Stomach (tissue), 4 donors: Measurements from ENCODE around the gene SGPP2.

Source experiments
- CTCF ChIP-seq, 7 experiments: fragments of 450-650 bp in 4 of 7; fragments of 200-600 bp in 3 of 7; sonication (generic) in 3 of 7; IDR thresholded peaks; one replicate each; pipeline ENCODE4 v1.5.1; 2016 to 2019; ENCODE audit warnings: antibody characterized with exemption in 7 of 7, control low read depth in 2 of 7, mild to moderate bottlenecking in 1 of 7
- POLR2AphosphoS5 ChIP-seq, 3 donors: sonication (generic); formaldehyde crosslinking; IDR thresholded peaks; one replicate each; pipeline ENCODE4 v1.6.1; 2016; ENCODE audit warnings: antibody characterized with exemption in 3 of 3

- TF ChIP-seq CTCF (IDR thresholded peaks at IDR 0.05) (no peak), POLR2AphosphoS5 (IDR thresholded peaks at IDR 0.05) (no peak)
Observed at GRCh38 chr2:222433332-222434173, 9.2 kb downstream of the SGPP2 start.
